ENCODE measurements around the gene DGKI. TPM values are rescaled to one million over a fixed set of nuclear protein-coding genes. Genes with fewer than 3 reads are reported as not detected.

DGKI gene
- total RNA-seq, 1 experiment from 2014 or later: 0.15 TPM

DNA sequence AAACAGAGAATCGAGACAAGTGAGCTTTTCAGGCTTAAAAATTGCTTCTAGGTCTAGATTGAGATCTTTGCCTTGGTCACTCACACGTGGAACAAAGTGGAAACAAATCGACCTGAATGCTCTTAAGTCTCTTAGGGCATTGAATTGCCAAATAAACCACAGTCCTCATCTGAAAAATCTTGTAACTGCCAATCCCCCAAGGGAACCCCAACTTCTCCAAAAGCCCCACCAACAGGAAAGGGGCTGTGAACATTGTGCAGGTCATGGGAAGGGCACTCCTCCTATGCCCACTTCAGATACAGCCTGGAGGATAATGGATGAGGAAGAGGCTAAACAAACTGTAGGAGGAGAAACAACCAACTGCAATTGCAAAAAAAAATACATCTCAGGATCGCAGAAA, 91.3 kb downstream of the DGKI start:
- no TSS peak for BruUV-seq (replicated peaks)
- ATAC-seq (no peak), DNase-seq (ENCODE audit: low read depth, low spot score) (no peak)
- Histone ChIP-seq H3K36me3 (ENCODE audit: control insufficient read depth in 1 of 2, insufficient read depth in 2 of 2, low read length in 2 of 2) (no peaks in the 10 kb centered on the region), H3K4me3 (replicated peaks in 1 of 2; ENCODE audit: low read depth in 1 of 2, low read length in 2 of 2) (no peak overlapping the region), H3K4me2 (ENCODE audit: low read length) (no peak overlapping the region), H3K79me2 (ENCODE audit: insufficient read depth, low read length) (no peaks in the 10 kb centered on the region), H3K9ac (ENCODE audit: low read length) (no peak overlapping the region), H2AFZ (ENCODE audit: low read depth, low read length, poor library complexity, severe bottlenecking) (no peak overlapping the region), H3K27ac (ENCODE audit: low read depth, low read length) (no peak overlapping the region), H3K9me2 (ENCODE audit: insufficient read depth) (no peaks in the 10 kb centered on the region), H4K20me1 (ENCODE audit: insufficient read depth) (no peaks in the 10 kb centered on the region), H3K27me3 (ENCODE audit: insufficient read depth, low read length) (peaks cover 64% of the 10 kb centered on the region), H3K4me1 (ENCODE audit: control insufficient read depth in 1 of 2, insufficient read depth in 2 of 2, low read length in 2 of 2) (no peaks in the 10 kb centered on the region), H3K9me3 (ENCODE audit: control insufficient read depth in 1 of 2, insufficient read depth in 1 of 2, low read depth in 1 of 2, low read length in 2 of 2) (no peaks in the 10 kb centered on the region)
- RAD21 ChIA-PET (ENCODE audit: low non-redundant PET in 1 of 2, low total read pairs in 2 of 2, uncharacterized antibody in 2 of 2, unreplicated experiment in 2 of 2): no interaction called here
- CTCF ChIA-PET: no interaction called here
- TF ChIP-seq RAD21 (IDR thresholded peaks at IDR 0.05; ENCODE audit: low read depth): no peak
- TF ChIP-seq ELF1 (IDR thresholded peaks at IDR 0.05; ENCODE audit: borderline replicate concordance, low read depth): no peak
- no peak for TF ChIP-seq EGR1 (IDR thresholded peaks at IDR 0.05; ENCODE audit: low read depth)
- no peak for TF ChIP-seq MAX (IDR thresholded peaks at IDR 0.05)
- TF ChIP-seq, protein P1, sequence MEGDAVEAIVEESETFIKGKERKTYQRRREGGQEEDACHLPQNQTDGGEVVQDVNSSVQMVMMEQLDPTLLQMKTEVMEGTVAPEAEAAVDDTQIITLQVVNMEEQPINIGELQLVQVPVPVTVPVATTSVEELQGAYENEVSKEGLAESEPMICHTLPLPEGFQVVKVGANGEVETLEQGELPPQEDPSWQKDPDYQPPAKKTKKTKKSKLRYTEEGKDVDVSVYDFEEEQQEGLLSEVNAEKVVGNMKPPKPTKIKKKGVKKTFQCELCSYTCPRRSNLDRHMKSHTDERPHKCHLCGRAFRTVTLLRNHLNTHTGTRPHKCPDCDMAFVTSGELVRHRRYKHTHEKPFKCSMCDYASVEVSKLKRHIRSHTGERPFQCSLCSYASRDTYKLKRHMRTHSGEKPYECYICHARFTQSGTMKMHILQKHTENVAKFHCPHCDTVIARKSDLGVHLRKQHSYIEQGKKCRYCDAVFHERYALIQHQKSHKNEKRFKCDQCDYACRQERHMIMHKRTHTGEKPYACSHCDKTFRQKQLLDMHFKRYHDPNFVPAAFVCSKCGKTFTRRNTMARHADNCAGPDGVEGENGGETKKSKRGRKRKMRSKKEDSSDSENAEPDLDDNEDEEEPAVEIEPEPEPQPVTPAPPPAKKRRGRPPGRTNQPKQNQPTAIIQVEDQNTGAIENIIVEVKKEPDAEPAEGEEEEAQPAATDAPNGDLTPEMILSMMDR (IDR thresholded peaks at IDR 0.05 in 2 of 3, conservative IDR thresholded peaks at IDR 0.05 in 1 of 3; ENCODE audit: borderline replicate concordance in 1 of 3, insufficient read depth in 1 of 3, low read depth in 2 of 3, low read length in 2 of 3): no peak
- TF ChIP-seq, protein P2, sequence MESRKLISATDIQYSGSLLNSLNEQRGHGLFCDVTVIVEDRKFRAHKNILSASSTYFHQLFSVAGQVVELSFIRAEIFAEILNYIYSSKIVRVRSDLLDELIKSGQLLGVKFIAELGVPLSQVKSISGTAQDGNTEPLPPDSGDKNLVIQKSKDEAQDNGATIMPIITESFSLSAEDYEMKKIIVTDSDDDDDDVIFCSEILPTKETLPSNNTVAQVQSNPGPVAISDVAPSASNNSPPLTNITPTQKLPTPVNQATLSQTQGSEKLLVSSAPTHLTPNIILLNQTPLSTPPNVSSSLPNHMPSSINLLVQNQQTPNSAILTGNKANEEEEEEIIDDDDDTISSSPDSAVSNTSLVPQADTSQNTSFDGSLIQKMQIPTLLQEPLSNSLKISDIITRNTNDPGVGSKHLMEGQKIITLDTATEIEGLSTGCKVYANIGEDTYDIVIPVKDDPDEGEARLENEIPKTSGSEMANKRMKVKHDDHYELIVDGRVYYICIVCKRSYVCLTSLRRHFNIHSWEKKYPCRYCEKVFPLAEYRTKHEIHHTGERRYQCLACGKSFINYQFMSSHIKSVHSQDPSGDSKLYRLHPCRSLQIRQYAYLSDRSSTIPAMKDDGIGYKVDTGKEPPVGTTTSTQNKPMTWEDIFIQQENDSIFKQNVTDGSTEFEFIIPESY (IDR thresholded peaks at IDR 0.05; ENCODE audit: extremely low read depth, insufficient replicate concordance, low read length): no peak
- no peak for TF ChIP-seq REST (IDR thresholded peaks at IDR 0.05; ENCODE audit: low read depth)
- no peak for TF ChIP-seq ZFX (IDR thresholded peaks at IDR 0.05)
- no peak for TF ChIP-seq EZH2phosphoT487 (IDR thresholded peaks at IDR 0.05; ENCODE audit: borderline replicate concordance)
- no peak for TF ChIP-seq SIN3A (IDR thresholded peaks at IDR 0.05; ENCODE audit: low read depth)
- TF ChIP-seq CEBPB (IDR thresholded peaks at IDR 0.05; ENCODE audit: low read depth): no peak
- TF ChIP-seq FOSL1 (IDR thresholded peaks at IDR 0.05; ENCODE audit: low read depth): no peak
- no peak for TF ChIP-seq CBX3 (IDR thresholded peaks at IDR 0.05; ENCODE audit: low read depth)
- no peak for TF ChIP-seq EZH2 (IDR thresholded peaks at IDR 0.05)
- TF ChIP-seq TCF7L2 (IDR thresholded peaks at IDR 0.05; ENCODE audit: borderline replicate concordance, extremely low read depth, insufficient read depth, insufficient read length): no peak
- TF ChIP-seq, protein P3, sequence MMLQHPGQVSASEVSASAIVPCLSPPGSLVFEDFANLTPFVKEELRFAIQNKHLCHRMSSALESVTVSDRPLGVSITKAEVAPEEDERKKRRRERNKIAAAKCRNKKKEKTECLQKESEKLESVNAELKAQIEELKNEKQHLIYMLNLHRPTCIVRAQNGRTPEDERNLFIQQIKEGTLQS (IDR thresholded peaks at IDR 0.05): no peak
- TF ChIP-seq SRF (IDR thresholded peaks at IDR 0.05; ENCODE audit: low read depth): no peak
- TF ChIP-seq POLR2A (IDR thresholded peaks at IDR 0.05; ENCODE audit: borderline replicate concordance, extremely low read depth, insufficient read depth, insufficient read length): no peak
- no peak for TF ChIP-seq YY1 (IDR thresholded peaks at IDR 0.05; ENCODE audit: extremely low read depth, insufficient replicate concordance, low read depth, low read length)
- TF ChIP-seq SP1 (IDR thresholded peaks at IDR 0.05; ENCODE audit: low read depth): no peak
- intact Hi-C loops (cut with micrococcal nuclease): no loop called here
- POLR2A ChIA-PET: no interaction called here

Data from HCT116 (cell line).